Esophagus squamous epithelium (tissue), 4 donors: ENCODE data around the gene FGR.

ENCODE experiments used
- POLR2A ChIP-seq, 4 donors: fragments of 450-650 bp; IDR thresholded peaks; one replicate each; pipeline ENCODE4 v1.6.1; 2017; ENCODE audit warnings: antibody characterized with exemption in 4 of 4, mild to moderate bottlenecking in 4 of 4, moderate library complexity in 3 of 4
- TF ChIP-seq, protein P1 (sequence below), 6 experiments: fragments of 450-650 bp in 4 of 6; fragments of 200-600 bp in 2 of 6; sonication (generic) in 2 of 6; IDR thresholded peaks; one replicate each; pipeline ENCODE4 v1.5.1; 2016 to 2019; ENCODE audit warnings: antibody characterized with exemption in 6 of 6, mild to moderate bottlenecking in 4 of 6, moderate library complexity in 4 of 6

DNA sequence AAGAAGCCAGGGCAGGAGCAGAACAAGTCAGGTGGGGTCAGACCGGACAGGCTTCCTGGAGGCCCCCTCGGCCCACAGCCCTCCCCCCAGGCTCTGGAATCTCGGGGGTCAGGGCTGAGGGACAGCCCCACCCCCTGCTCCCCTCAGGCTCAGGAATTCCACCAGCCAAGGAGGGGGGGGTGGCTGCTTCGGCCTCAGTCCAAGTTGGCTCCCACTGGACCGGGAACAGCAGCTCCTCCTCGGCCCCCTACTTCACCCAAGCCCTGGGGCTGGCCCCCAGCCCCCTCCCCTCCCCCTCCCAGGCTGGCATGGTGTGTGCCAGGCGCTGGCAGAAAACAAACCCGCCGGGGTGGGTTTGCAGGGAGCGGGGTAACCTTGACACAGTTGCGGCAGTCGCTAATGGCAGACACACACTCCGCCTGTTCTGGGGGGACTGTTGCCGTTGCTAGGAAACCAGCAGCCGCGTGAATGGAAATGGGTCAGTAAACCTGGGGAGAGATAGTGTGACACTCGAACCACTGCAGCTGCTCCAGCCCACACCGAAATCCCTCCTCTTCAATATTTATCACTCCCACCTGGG lies 63.5 kb downstream of the FGR start:
- TF ChIP-seq, protein P1, sequence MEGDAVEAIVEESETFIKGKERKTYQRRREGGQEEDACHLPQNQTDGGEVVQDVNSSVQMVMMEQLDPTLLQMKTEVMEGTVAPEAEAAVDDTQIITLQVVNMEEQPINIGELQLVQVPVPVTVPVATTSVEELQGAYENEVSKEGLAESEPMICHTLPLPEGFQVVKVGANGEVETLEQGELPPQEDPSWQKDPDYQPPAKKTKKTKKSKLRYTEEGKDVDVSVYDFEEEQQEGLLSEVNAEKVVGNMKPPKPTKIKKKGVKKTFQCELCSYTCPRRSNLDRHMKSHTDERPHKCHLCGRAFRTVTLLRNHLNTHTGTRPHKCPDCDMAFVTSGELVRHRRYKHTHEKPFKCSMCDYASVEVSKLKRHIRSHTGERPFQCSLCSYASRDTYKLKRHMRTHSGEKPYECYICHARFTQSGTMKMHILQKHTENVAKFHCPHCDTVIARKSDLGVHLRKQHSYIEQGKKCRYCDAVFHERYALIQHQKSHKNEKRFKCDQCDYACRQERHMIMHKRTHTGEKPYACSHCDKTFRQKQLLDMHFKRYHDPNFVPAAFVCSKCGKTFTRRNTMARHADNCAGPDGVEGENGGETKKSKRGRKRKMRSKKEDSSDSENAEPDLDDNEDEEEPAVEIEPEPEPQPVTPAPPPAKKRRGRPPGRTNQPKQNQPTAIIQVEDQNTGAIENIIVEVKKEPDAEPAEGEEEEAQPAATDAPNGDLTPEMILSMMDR (IDR thresholded peaks at IDR 0.05) = no peak
- no peak for TF ChIP-seq POLR2A (IDR thresholded peaks at IDR 0.05)
